GM18511 (cell line): ENCODE measurements around the gene DUOXA1.
"Not testable (repeated sequence)": the region's sequence is repeated elsewhere in the genome, so short reads cannot be mapped to it uniquely, and the experiment has no call there.

Source experiments
- ATAC-seq: cut with Tn5 transposase; IDR thresholded peaks from one replicate; pipeline ENCODE4 v1.9.1; 2021; ENCODE audit warnings: mild to moderate bottlenecking, moderate library complexity; ENCODE audit not compliant: unreplicated experiment

Gene DUOXA1

GRCh38 chr15:45151998-45152828, 22.5 kb upstream of the DUOXA1 start:
- no peak for ATAC-seq

- no peak for ATAC-seq
These were observed 21.3 kb upstream of the DUOXA1 start for GRCh38 chr15:45150997-45151396.

- no peak for ATAC-seq
These were observed 20.8 kb upstream of the DUOXA1 start for GRCh38 chr15:45150481-45150880.

GRCh38 chr15:45149060-45149459, 19.4 kb upstream of the DUOXA1 start:
- no peak for ATAC-seq

GRCh38 chr15:45148076-45149059, 18.7 kb upstream of the DUOXA1 start:
- ATAC-seq: no peak

- ATAC-seq: no peak
These were observed 17.9 kb upstream of the DUOXA1 start for GRCh38 chr15:45147606-45148005.

GRCh38 chr15:45146405-45146804, 16.7 kb upstream of the DUOXA1 start:
- no peak for ATAC-seq

- no peak for ATAC-seq
These were observed 15.1 kb upstream of the DUOXA1 start for GRCh38 chr15:45144775-45145174.

- no peak for ATAC-seq
These were observed 14.3 kb upstream of the DUOXA1 start for GRCh38 chr15:45143946-45144345.

- no peak for ATAC-seq
These were observed 13.4 kb upstream of the DUOXA1 start for GRCh38 chr15:45143056-45143455.

- ATAC-seq: no peak
These were observed 11.7 kb upstream of the DUOXA1 start for GRCh38 chr15:45141386-45141785.

- ATAC-seq: no peak
These were observed 11.0 kb upstream of the DUOXA1 start for GRCh38 chr15:45140557-45141250.

- no peak for ATAC-seq
These were observed 10.1 kb upstream of the DUOXA1 start for GRCh38 chr15:45139770-45140169.

GRCh38 chr15:45138814-45139765, 9.4 kb upstream of the DUOXA1 start:
- no peak for ATAC-seq

- ATAC-seq: no peak
These were observed 8.0 kb upstream of the DUOXA1 start for GRCh38 chr15:45137703-45138102.

GRCh38 chr15:45136378-45136764, 6.7 kb upstream of the DUOXA1 start:
- ATAC-seq: no peak

- ATAC-seq: not testable (repeated sequence)
These were observed 6.2 kb upstream of the DUOXA1 start for GRCh38 chr15:45135705-45136377.

- no peak for ATAC-seq
These were observed 5.3 kb upstream of the DUOXA1 start for GRCh38 chr15:45134682-45135604.
